Neutrophil (primary cell): ENCODE results near the gene NPAS3.

Experiments
- H3K27ac ChIP-seq: fragments of 200-600 bp; sonication (generic); 2 replicates; pipeline ENCODE4 v1.5.1; 2016; ENCODE audit warnings: mild to moderate bottlenecking, moderate library complexity
- H3K27me3 ChIP-seq: fragments of 200-600 bp; sonication (generic); 2 replicates; pipeline ENCODE4 v1.6.0; 2016; ENCODE audit warnings: mild to moderate bottlenecking
- H3K36me3 ChIP-seq: fragments of 200-600 bp; sonication (generic); 2 replicates; pipeline ENCODE4 v1.5.1; 2017
- H3K4me1 ChIP-seq, 2 experiments: fragments of 200-600 bp in 1 of 2; sonication (generic) in 1 of 2; 1 replicate in 1 of 2; 2 replicates in 1 of 2; pipeline versions ENCODE4 v1.5.1 to v1.6.1; 2013 to 2016; ENCODE audit warnings: low read depth in 1 of 2, low read length in 1 of 2, mild to moderate bottlenecking in 1 of 2, moderate library complexity in 1 of 2; ENCODE audit not compliant: control insufficient read depth in 1 of 2, insufficient read depth in 1 of 2
- H3K4me3 ChIP-seq, 2 experiments: fragments of 200-600 bp in 1 of 2; sonication (generic) in 1 of 2; 1 replicate in 1 of 2; 2 replicates in 1 of 2; pipeline ENCODE4 v1.5.1; 2013 to 2016; ENCODE audit warnings: low read depth in 1 of 2, low read length in 1 of 2, mild to moderate bottlenecking in 1 of 2, moderate library complexity in 1 of 2
- H3K9me3 ChIP-seq: fragments of 200-600 bp; sonication (generic); 2 replicates; pipeline ENCODE4 v1.5.1; 2016
- CTCF ChIP-seq: fragments of 200-600 bp; sonication (generic); IDR thresholded peaks from 2 replicates; pipeline ENCODE4 v1.5.1; 2016; ENCODE audit warnings: antibody characterized with exemption

NPAS3 gene

GRCh38 chr14:33542338-33543287 is 603.9 kb downstream of the NPAS3 start:
- Histone ChIP-seq H3K27me3 (no peaks in the 10 kb centered on the region), H3K27ac (no peak overlapping the region), H3K4me1 (no peaks in the 10 kb centered on the region), H3K4me3 (no peak overlapping the region), H3K9me3 (no peaks in the 10 kb centered on the region), H3K36me3 (no peaks in the 10 kb centered on the region)
- no peak for TF ChIP-seq CTCF

GRCh38 chr14:33545696-33546095 is 607.0 kb downstream of the NPAS3 start:
- Histone ChIP-seq H3K4me1 (no peaks in the 10 kb centered on the region), H3K9me3 (no peaks in the 10 kb centered on the region), H3K4me3 (no peak overlapping the region), H3K36me3 (no peaks in the 10 kb centered on the region), H3K27ac (no peak overlapping the region), H3K27me3 (no peaks in the 10 kb centered on the region)
- TF ChIP-seq CTCF: no peak

GRCh38 chr14:33548606-33549005 is 609.9 kb downstream of the NPAS3 start:
- Histone ChIP-seq H3K9me3 (no peaks in the 10 kb centered on the region), H3K27ac (no peak overlapping the region), H3K27me3 (no peaks in the 10 kb centered on the region), H3K4me1 (no peaks in the 10 kb centered on the region), H3K36me3 (no peaks in the 10 kb centered on the region), H3K4me3 (no peak overlapping the region)
- no peak for TF ChIP-seq CTCF

- no peaks in the 10 kb centered on the region for H3K9me3 ChIP-seq
- H3K4me1 ChIP-seq: no peaks in the 10 kb centered on the region
- H3K27me3 ChIP-seq: no peaks in the 10 kb centered on the region
- H3K36me3 ChIP-seq: no peaks in the 10 kb centered on the region
- TF ChIP-seq CTCF: no peak
- H3K4me3 ChIP-seq: no peak overlapping the region
- H3K27ac ChIP-seq: no peak overlapping the region
These were observed 613.3 kb downstream of the NPAS3 start for GRCh38 chr14:33551963-33552362.

- no peaks in the 10 kb centered on the region for H3K9me3 ChIP-seq
- no peaks in the 10 kb centered on the region for H3K4me1 ChIP-seq
- no peak for TF ChIP-seq CTCF
These were observed 615.1 kb downstream of the NPAS3 start for GRCh38 chr14:33553706-33554278.

More at GRCh38 chr14:33553706-33554278, 615.1 kb downstream of the NPAS3 start:
- Histone ChIP-seq H3K36me3 (no peaks in the 10 kb centered on the region), H3K27me3 (no peaks in the 10 kb centered on the region), H3K27ac (no peak overlapping the region), H3K4me3 (no peak overlapping the region)
